ENCODE results near the gene UBA6.
"Not testable (repeated sequence)": the region's sequence is repeated elsewhere in the genome, so short reads cannot be mapped to it uniquely, and the experiment has no call there.

The UBA6 gene

GRCh38 chr4:67659065-67659464 lies 41.9 kb downstream of the UBA6 start:
- Histone ChIP-seq H3K4me2 (ENCODE audit: low read length) (no peak overlapping the region), H3K9me3 (ENCODE audit: control insufficient read depth, insufficient read depth, low read length) (peaks cover 19% of the 10 kb centered on the region), H3K36me3 (ENCODE audit: control insufficient read depth, low read length) (peaks cover 64% of the 10 kb centered on the region), H3K27me3 (ENCODE audit: control insufficient read depth, low read length) (no peaks in the 10 kb centered on the region), H4K20me1 (ENCODE audit: control insufficient read depth, insufficient read depth, low read depth, low read length) (no peaks in the 10 kb centered on the region), H3K4me1 (ENCODE audit: control insufficient read depth, low read length) (peaks cover 4% of the 10 kb centered on the region), H3K79me2 (ENCODE audit: control insufficient read depth, low read length) (no peaks in the 10 kb centered on the region), H3K4me3 (ENCODE audit: low read length) (no peak overlapping the region), H3K9me2 (replicated peaks; ENCODE audit: control insufficient read depth, low read length) (no peaks in the 10 kb centered on the region), H3K27ac (ENCODE audit: low read depth, low read length) (no peak overlapping the region), H3F3A (ENCODE audit: control insufficient read depth, insufficient read depth) (no peaks in the 10 kb centered on the region)
- TF ChIP-seq, protein P1, sequence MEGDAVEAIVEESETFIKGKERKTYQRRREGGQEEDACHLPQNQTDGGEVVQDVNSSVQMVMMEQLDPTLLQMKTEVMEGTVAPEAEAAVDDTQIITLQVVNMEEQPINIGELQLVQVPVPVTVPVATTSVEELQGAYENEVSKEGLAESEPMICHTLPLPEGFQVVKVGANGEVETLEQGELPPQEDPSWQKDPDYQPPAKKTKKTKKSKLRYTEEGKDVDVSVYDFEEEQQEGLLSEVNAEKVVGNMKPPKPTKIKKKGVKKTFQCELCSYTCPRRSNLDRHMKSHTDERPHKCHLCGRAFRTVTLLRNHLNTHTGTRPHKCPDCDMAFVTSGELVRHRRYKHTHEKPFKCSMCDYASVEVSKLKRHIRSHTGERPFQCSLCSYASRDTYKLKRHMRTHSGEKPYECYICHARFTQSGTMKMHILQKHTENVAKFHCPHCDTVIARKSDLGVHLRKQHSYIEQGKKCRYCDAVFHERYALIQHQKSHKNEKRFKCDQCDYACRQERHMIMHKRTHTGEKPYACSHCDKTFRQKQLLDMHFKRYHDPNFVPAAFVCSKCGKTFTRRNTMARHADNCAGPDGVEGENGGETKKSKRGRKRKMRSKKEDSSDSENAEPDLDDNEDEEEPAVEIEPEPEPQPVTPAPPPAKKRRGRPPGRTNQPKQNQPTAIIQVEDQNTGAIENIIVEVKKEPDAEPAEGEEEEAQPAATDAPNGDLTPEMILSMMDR (IDR thresholded peaks at IDR 0.05; ENCODE audit: low read depth, low read length, poor library complexity, severe bottlenecking) = no peak
- TF ChIP-seq EZH2phosphoT487 (IDR thresholded peaks at IDR 0.05; ENCODE audit: borderline replicate concordance, low read length) = no peak

- H3K4me1 ChIP-seq (ENCODE audit: control insufficient read depth, low read length) = peaks cover 4% of the 10 kb centered on the region
- H3K36me3 ChIP-seq (ENCODE audit: control insufficient read depth, low read length) = peaks cover 56% of the 10 kb centered on the region
- H3K9me3 ChIP-seq (ENCODE audit: control insufficient read depth, insufficient read depth, low read length) = peaks cover 19% of the 10 kb centered on the region
- H3K4me3 ChIP-seq (ENCODE audit: low read length) = no peak overlapping the region
- no peaks in the 10 kb centered on the region for H3F3A ChIP-seq (ENCODE audit: control insufficient read depth, insufficient read depth)
- H3K27ac ChIP-seq (ENCODE audit: low read depth, low read length) = no peak overlapping the region
- TF ChIP-seq, protein P1 (IDR thresholded peaks at IDR 0.05; ENCODE audit: low read depth, low read length, poor library complexity, severe bottlenecking) = no peak
- TF ChIP-seq EZH2phosphoT487 (IDR thresholded peaks at IDR 0.05; ENCODE audit: borderline replicate concordance, low read length) = no peak
- H3K4me2 ChIP-seq (ENCODE audit: low read length) = no peak overlapping the region
- H3K79me2 ChIP-seq (ENCODE audit: control insufficient read depth, low read length) = no peaks in the 10 kb centered on the region
- H3K27me3 ChIP-seq (ENCODE audit: control insufficient read depth, low read length) = no peaks in the 10 kb centered on the region
- no peaks in the 10 kb centered on the region for H4K20me1 ChIP-seq (ENCODE audit: control insufficient read depth, insufficient read depth, low read depth, low read length)
- no peaks in the 10 kb centered on the region for H3K9me2 ChIP-seq (replicated peaks; ENCODE audit: control insufficient read depth, low read length)
Observed at GRCh38 chr4:67658302-67658701, 42.7 kb downstream of the UBA6 start.

DNA sequence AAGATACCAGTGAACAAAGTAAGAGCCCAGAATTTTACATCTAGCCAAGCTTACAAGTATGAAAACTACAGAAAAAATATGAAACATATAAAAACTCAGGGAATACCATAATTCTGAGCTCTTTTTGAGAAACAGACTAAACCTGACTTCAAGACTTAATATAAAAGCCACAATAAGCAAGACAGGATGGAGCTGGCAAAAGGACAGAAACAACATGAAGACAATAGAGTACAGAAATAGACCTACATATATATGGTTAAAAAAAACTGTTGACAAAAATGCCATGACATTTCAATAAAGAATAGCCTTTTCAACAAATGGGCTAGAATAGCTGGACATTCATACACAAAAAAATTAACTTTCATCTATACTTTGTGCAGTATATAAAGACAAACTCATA lies 49.4 kb downstream of the UBA6 start:
- H3K27me3 ChIP-seq (ENCODE audit: control insufficient read depth, low read length) = no peaks in the 10 kb centered on the region
- H3K79me2 ChIP-seq (ENCODE audit: control insufficient read depth, low read length) = no peaks in the 10 kb centered on the region
- no peaks in the 10 kb centered on the region for H4K20me1 ChIP-seq (ENCODE audit: control insufficient read depth, insufficient read depth, low read depth, low read length)
- H3K36me3 ChIP-seq (ENCODE audit: control insufficient read depth, low read length) = peaks cover 13% of the 10 kb centered on the region
- no peaks in the 10 kb centered on the region for H3K4me1 ChIP-seq (ENCODE audit: control insufficient read depth, low read length)
- H3F3A ChIP-seq (ENCODE audit: control insufficient read depth, insufficient read depth) = no peaks in the 10 kb centered on the region
- no peak overlapping the region for H3K4me3 ChIP-seq (ENCODE audit: low read length)
- no peak overlapping the region for H3K27ac ChIP-seq (ENCODE audit: low read depth, low read length)
- no peaks in the 10 kb centered on the region for H3K9me3 ChIP-seq (ENCODE audit: control insufficient read depth, insufficient read depth, low read length)
- no peak overlapping the region for H3K4me2 ChIP-seq (ENCODE audit: low read length)
- TF ChIP-seq EZH2phosphoT487 (IDR thresholded peaks at IDR 0.05; ENCODE audit: borderline replicate concordance, low read length) = no peak
- TF ChIP-seq, protein P1 (IDR thresholded peaks at IDR 0.05; ENCODE audit: low read depth, low read length, poor library complexity, severe bottlenecking) = no peak
- no peaks in the 10 kb centered on the region for H3K9me2 ChIP-seq (replicated peaks; ENCODE audit: control insufficient read depth, low read length)

DNA sequence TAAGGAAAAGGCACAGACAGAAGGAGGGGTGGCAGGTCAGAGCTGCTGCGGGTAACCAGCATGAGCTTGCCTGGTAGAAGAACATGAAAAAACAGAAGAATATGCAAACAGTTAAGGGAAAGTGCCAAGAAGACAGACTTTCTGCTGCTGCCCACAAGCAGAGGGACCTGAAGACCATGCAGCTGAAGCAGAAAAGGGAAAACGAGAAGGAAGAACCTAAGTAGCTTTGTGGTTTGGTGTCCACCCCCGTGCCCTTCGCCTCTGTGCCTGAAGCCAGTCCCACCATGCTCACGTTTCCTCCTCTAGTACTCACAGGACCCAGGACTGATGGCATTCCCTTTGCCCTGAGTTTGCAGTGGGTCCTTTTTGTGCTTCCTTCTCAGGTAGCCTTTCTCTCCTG lies 62.8 kb downstream of the UBA6 start:
- H3F3A ChIP-seq (ENCODE audit: control insufficient read depth, insufficient read depth) = no peaks in the 10 kb centered on the region
- no peaks in the 10 kb centered on the region for H3K9me2 ChIP-seq (replicated peaks; ENCODE audit: control insufficient read depth, low read length)
- no peaks in the 10 kb centered on the region for H3K79me2 ChIP-seq (ENCODE audit: control insufficient read depth, low read length)
- peaks cover 44% of the 10 kb centered on the region for H3K36me3 ChIP-seq (ENCODE audit: control insufficient read depth, low read length)
- H3K4me3 ChIP-seq (ENCODE audit: low read length) = no peak overlapping the region
- TF ChIP-seq EZH2phosphoT487 (IDR thresholded peaks at IDR 0.05; ENCODE audit: borderline replicate concordance, low read length) = no peak
- TF ChIP-seq, protein P1 (IDR thresholded peaks at IDR 0.05; ENCODE audit: low read depth, low read length, poor library complexity, severe bottlenecking) = no peak
- no peak overlapping the region for H3K27ac ChIP-seq (ENCODE audit: low read depth, low read length)
- H3K9me3 ChIP-seq (ENCODE audit: control insufficient read depth, insufficient read depth, low read length) = no peaks in the 10 kb centered on the region
- no peaks in the 10 kb centered on the region for H4K20me1 ChIP-seq (ENCODE audit: control insufficient read depth, insufficient read depth, low read depth, low read length)
- no peak overlapping the region for H3K4me2 ChIP-seq (ENCODE audit: low read length)
- no peaks in the 10 kb centered on the region for H3K27me3 ChIP-seq (ENCODE audit: control insufficient read depth, low read length)
- H3K4me1 ChIP-seq (ENCODE audit: control insufficient read depth, low read length) = no peaks in the 10 kb centered on the region

GRCh38 chr4:67636978-67637377 lies 64.0 kb downstream of the UBA6 start:
- H3K4me1 ChIP-seq (ENCODE audit: control insufficient read depth, low read length); H3K27me3 ChIP-seq (ENCODE audit: control insufficient read depth, low read length); H3K9me2 ChIP-seq (replicated peaks; ENCODE audit: control insufficient read depth, low read length); H3K27ac ChIP-seq (ENCODE audit: low read depth, low read length); H3K4me3 ChIP-seq (ENCODE audit: low read length); H3K9me3 ChIP-seq (ENCODE audit: control insufficient read depth, insufficient read depth, low read length); H3F3A ChIP-seq (ENCODE audit: control insufficient read depth, insufficient read depth); H3K4me2 ChIP-seq (ENCODE audit: low read length); H3K79me2 ChIP-seq (ENCODE audit: control insufficient read depth, low read length); H4K20me1 ChIP-seq (ENCODE audit: control insufficient read depth, insufficient read depth, low read depth, low read length): not testable (repeated sequence)
- H3K36me3 ChIP-seq (ENCODE audit: control insufficient read depth, low read length) = peaks cover 51% of the 10 kb centered on the region

Measured in DOHH2 (cell line).